AG09319 (cell line): ENCODE data around the gene AK9.

Experiments
- DNase-seq: peaks from one replicate; pipeline ENCODE4 v3.0.0-alpha.2; 2010; ENCODE audit warnings: low read depth; ENCODE audit errors: extremely low read depth
- CTCF ChIP-seq: IDR thresholded peaks from 2 replicates; pipeline ENCODE4 v1.5.1; 2011; ENCODE audit warnings: low read depth, mild to moderate bottlenecking, inconsistent platforms, low read length, moderate library complexity

The AK9 gene

GRCh38 chr6:109482905-109483734 lies 207.9 kb downstream of the AK9 start, which contains the start of gene ZBTB24:
TSS of gene ZBTB24 (minus strand) at chr6:109483219. CDS start at chr6:109482026, 1,193 bp downstream.
- TF ChIP-seq CTCF = no peak
- DNase-seq = peak; percentile 64

GRCh38 chr6:109480993-109481480 lies 210.0 kb downstream of the AK9 start:
- no peak for DNase-seq

GRCh38 chr6:109478841-109479624 lies 212.0 kb downstream of the AK9 start:
- no peak for TF ChIP-seq CTCF
- DNase-seq = no peak

More at GRCh38 chr6:109480993-109481480, 210.0 kb downstream of the AK9 start:
- no peak for TF ChIP-seq CTCF

- peak; percentile 44 for DNase-seq
- TF ChIP-seq CTCF = no peak
Measured at GRCh38 chr6:109478222-109478805, 212.7 kb downstream of the AK9 start.

- DNase-seq = no peak
- TF ChIP-seq CTCF = no peak
Measured at GRCh38 chr6:109477725-109478124, 213.3 kb downstream of the AK9 start.

- no peak for DNase-seq
- TF ChIP-seq CTCF = no peak
Measured at GRCh38 chr6:109477184-109477583, 213.8 kb downstream of the AK9 start.
